SH-SY5Y (cell line): ENCODE data around the gene INPP4A.

ENCODE experiments used
- GATA2 ChIP-seq: IDR thresholded peaks from 2 replicates; pipeline ENCODE4 v1.6.1; 2011; ENCODE audit warnings: mild to moderate bottlenecking, low read depth, low read length
- GATA3 ChIP-seq: IDR thresholded peaks from 2 replicates; pipeline ENCODE4 v1.6.1; 2011; ENCODE audit warnings: low read depth, mild to moderate bottlenecking, low read length, moderate library complexity

The INPP4A gene

GRCh38 chr2:98485453-98485755 is 40.7 kb downstream of the INPP4A start:
- TF ChIP-seq GATA3 (no peak), GATA2 (no peak)

GRCh38 chr2:98486374-98486981 is 41.8 kb downstream of the INPP4A start:
- TF ChIP-seq GATA3 (no peak), GATA2 (no peak)

GRCh38 chr2:98487101-98487805 is 42.6 kb downstream of the INPP4A start:
- TF ChIP-seq GATA3 (no peak), GATA2 (no peak)

- TF ChIP-seq GATA3 (no peak), GATA2 (no peak)
Observed at GRCh38 chr2:98487806-98488189, 43.1 kb downstream of the INPP4A start.

GRCh38 chr2:98488252-98488651 is 43.6 kb downstream of the INPP4A start:
- TF ChIP-seq GATA2 = no peak

GRCh38 chr2:98489486-98489885 is 44.8 kb downstream of the INPP4A start:
- TF ChIP-seq GATA2 = no peak

- TF ChIP-seq GATA2 = no peak
- no peak for TF ChIP-seq GATA3
Observed at GRCh38 chr2:98489971-98490962, 45.6 kb downstream of the INPP4A start.

GRCh38 chr2:98492441-98492840 is 47.8 kb downstream of the INPP4A start:
- TF ChIP-seq GATA3 = no peak
- no peak for TF ChIP-seq GATA2

- TF ChIP-seq GATA3 (no peak), GATA2 (no peak)
Observed at GRCh38 chr2:98494699-98495098, 50.0 kb downstream of the INPP4A start.

- no peak for TF ChIP-seq GATA3
- TF ChIP-seq GATA2 = no peak
Observed at GRCh38 chr2:98496750-98497493, 52.3 kb downstream of the INPP4A start.

- TF ChIP-seq GATA3 (no peak), GATA2 (no peak)
Observed at GRCh38 chr2:98498703-98499440, 54.2 kb downstream of the INPP4A start.

GRCh38 chr2:98500561-98500960 is 55.9 kb downstream of the INPP4A start:
- TF ChIP-seq GATA3 (no peak), GATA2 (no peak)

- TF ChIP-seq GATA3 (no peak), GATA2 (no peak)
Observed at GRCh38 chr2:98501223-98501622, 56.6 kb downstream of the INPP4A start.

- no peak for TF ChIP-seq GATA3
- TF ChIP-seq GATA2 = no peak
Observed at GRCh38 chr2:98501876-98502275, 57.2 kb downstream of the INPP4A start.

GRCh38 chr2:98502556-98503335 is 58.1 kb downstream of the INPP4A start:
- TF ChIP-seq GATA2 = no peak
- no peak for TF ChIP-seq GATA3
